K562 (cell line): Measurements from ENCODE around the gene CERS3. TPM values are rescaled to one million over a fixed set of nuclear protein-coding genes. Genes with fewer than 3 reads are reported as not detected.

Source experiments
- HCFC1 ChIP-seq: IDR thresholded peaks from 2 replicates; pipeline ENCODE4 v1.6.1; 2012; ENCODE audit warnings: low read depth, low read length, improper control_type of control experiment
- HDAC1 ChIP-seq, 2 experiments: fragments of 450-650 bp; IDR thresholded peaks; 2 replicates each; pipeline ENCODE4 v1.6.1; 2016 to 2017; ENCODE audit warnings: inconsistent platforms in 1 of 2, mild to moderate bottlenecking in 1 of 2, moderate library complexity in 1 of 2
- NBN ChIP-seq: fragments of 450-650 bp; IDR thresholded peaks from 2 replicates; pipeline ENCODE4 v1.6.1; 2016; ENCODE audit warnings: low read depth, mild to moderate bottlenecking
- POLR2AphosphoS5 ChIP-seq: IDR thresholded peaks from 2 replicates; pipeline ENCODE4 v1.6.1; 2011; ENCODE audit warnings: mild to moderate bottlenecking, low read depth, low read length, moderate library complexity; ENCODE audit not compliant: control insufficient read depth, insufficient read depth
- TFAM ChIP-seq: fragments of 250-450 bp; sonication (Bioruptor Pico); conservative IDR thresholded peaks from 2 replicates; pipeline ENCODE4 v1.5.0; 2021; ENCODE audit warnings: mild to moderate bottlenecking, moderate library complexity
- ZFP91 ChIP-seq: sonication (generic); formaldehyde crosslinking; IDR thresholded peaks from 2 replicates; pipeline ENCODE4 v1.8.0; 2022; ENCODE audit warnings: mild to moderate bottlenecking, missing genetic modification reagents
- ZNF311 ChIP-seq: fragments of 250-450 bp; sonication (Bioruptor Pico); IDR thresholded peaks from 2 replicates; pipeline ENCODE4 v1.4.0; 2020; ENCODE audit warnings: mild to moderate bottlenecking, moderate library complexity
- ZNF699 ChIP-seq: fragments of 250-450 bp; sonication (Bioruptor Pico); IDR thresholded peaks from 2 replicates; pipeline ENCODE4 v1.8.0; 2021; ENCODE audit warnings: mild to moderate bottlenecking, moderate library complexity; ENCODE audit not compliant: insufficient replicate concordance
- polyA plus RNA-seq, 8 experiments: library from polyadenylated mRNA; depleted of rRNA in 4 of 8; stranded (reverse) in 5 of 8; unstranded in 3 of 8; fragments of >200 nt; fragmentation: Nextera tagmentation in 2 of 8; fragmentation: Illumina TruSeq in 1 of 8; extraction: Ambion mirVana in 2 of 8; extraction: Trizol in 1 of 8; gene quantifications; 2 replicates each; pipeline versions ENCODE4 v1.2.1 to v1.2.3, GENCODE V29; 2011 to 2014; ENCODE audit warnings: inconsistent platforms in 1 of 8, missing spikeins in 1 of 8
- total RNA-seq, 7 experiments: library from RNA; depleted of rRNA in 6 of 7; stranded (reverse); fragments of >200 nt in 6 of 7; fragmentation: Illumina TruSeq in 2 of 7; extraction: Trizol in 2 of 7; gene quantifications; 2 replicates each; pipeline versions ENCODE4 v1.2.1 to v1.2.3, GENCODE V29; 2011 to 2021; ENCODE audit warnings: low replicate concordance in 1 of 7
- TF ChIP-seq, protein P1 (sequence below), 2 experiments: fragments of 150-350 bp in 1 of 2; IDR thresholded peaks; 2 replicates each; pipeline ENCODE4 v1.6.1; 2012 to 2016; ENCODE audit warnings: low read depth in 2 of 2, low read length in 2 of 2, mild to moderate bottlenecking in 1 of 2, moderate library complexity in 1 of 2
- TF ChIP-seq, protein P2 (sequence below): sonication (generic); formaldehyde crosslinking; IDR thresholded peaks from 2 replicates; pipeline ENCODE4 v1.8.0; 2022; ENCODE audit warnings: mild to moderate bottlenecking, missing genetic modification reagents
- TF ChIP-seq, protein P3 (sequence below): fragments of 450-650 bp; IDR thresholded peaks from 2 replicates; pipeline ENCODE4 v1.7.1; 2018; ENCODE audit warnings: mild to moderate bottlenecking, low read depth; ENCODE audit not compliant: partially characterized antibody

Gene CERS3
- total and polyA plus RNA-seq, 9 of the 15 experiments (the other 6 are each of a cell fraction or from before 2014, with no cell fraction given) = not detected

- TF ChIP-seq, protein P1, sequence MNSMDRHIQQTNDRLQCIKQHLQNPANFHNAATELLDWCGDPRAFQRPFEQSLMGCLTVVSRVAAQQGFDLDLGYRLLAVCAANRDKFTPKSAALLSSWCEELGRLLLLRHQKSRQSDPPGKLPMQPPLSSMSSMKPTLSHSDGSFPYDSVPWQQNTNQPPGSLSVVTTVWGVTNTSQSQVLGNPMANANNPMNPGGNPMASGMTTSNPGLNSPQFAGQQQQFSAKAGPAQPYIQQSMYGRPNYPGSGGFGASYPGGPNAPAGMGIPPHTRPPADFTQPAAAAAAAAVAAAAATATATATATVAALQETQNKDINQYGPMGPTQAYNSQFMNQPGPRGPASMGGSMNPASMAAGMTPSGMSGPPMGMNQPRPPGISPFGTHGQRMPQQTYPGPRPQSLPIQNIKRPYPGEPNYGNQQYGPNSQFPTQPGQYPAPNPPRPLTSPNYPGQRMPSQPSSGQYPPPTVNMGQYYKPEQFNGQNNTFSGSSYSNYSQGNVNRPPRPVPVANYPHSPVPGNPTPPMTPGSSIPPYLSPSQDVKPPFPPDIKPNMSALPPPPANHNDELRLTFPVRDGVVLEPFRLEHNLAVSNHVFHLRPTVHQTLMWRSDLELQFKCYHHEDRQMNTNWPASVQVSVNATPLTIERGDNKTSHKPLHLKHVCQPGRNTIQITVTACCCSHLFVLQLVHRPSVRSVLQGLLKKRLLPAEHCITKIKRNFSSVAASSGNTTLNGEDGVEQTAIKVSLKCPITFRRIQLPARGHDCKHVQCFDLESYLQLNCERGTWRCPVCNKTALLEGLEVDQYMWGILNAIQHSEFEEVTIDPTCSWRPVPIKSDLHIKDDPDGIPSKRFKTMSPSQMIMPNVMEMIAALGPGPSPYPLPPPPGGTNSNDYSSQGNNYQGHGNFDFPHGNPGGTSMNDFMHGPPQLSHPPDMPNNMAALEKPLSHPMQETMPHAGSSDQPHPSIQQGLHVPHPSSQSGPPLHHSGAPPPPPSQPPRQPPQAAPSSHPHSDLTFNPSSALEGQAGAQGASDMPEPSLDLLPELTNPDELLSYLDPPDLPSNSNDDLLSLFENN (IDR thresholded peaks at IDR 0.05; ENCODE audit: low read depth in 2 of 2, low read length in 2 of 2) = no peak
- TF ChIP-seq ZNF311 (CRISPR knock-in tag) (no peak), HCFC1 (no peak), ZFP91 (CRISPR knock-in tag) (no peak), HDAC1 (IDR thresholded peaks at IDR 0.05) (no peak), TFAM (CRISPR knock-in tag) (no peak), NBN (no peak), ZNF699 (CRISPR knock-in tag) (no peak), POLR2AphosphoS5 (no peak)
- TF ChIP-seq, protein P2, sequence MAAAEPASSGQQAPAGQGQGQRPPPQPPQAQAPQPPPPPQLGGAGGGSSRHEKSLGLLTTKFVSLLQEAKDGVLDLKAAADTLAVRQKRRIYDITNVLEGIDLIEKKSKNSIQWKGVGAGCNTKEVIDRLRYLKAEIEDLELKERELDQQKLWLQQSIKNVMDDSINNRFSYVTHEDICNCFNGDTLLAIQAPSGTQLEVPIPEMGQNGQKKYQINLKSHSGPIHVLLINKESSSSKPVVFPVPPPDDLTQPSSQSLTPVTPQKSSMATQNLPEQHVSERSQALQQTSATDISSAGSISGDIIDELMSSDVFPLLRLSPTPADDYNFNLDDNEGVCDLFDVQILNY (CRISPR knock-in tag) = no peak
- TF ChIP-seq, protein P3, sequence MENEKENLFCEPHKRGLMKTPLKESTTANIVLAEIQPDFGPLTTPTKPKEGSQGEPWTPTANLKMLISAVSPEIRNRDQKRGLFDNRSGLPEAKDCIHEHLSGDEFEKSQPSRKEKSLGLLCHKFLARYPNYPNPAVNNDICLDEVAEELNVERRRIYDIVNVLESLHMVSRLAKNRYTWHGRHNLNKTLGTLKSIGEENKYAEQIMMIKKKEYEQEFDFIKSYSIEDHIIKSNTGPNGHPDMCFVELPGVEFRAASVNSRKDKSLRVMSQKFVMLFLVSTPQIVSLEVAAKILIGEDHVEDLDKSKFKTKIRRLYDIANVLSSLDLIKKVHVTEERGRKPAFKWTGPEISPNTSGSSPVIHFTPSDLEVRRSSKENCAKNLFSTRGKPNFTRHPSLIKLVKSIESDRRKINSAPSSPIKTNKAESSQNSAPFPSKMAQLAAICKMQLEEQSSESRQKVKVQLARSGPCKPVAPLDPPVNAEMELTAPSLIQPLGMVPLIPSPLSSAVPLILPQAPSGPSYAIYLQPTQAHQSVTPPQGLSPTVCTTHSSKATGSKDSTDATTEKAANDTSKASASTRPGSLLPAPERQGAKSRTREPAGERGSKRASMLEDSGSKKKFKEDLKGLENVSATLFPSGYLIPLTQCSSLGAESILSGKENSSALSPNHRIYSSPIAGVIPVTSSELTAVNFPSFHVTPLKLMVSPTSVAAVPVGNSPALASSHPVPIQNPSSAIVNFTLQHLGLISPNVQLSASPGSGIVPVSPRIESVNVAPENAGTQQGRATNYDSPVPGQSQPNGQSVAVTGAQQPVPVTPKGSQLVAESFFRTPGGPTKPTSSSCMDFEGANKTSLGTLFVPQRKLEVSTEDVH = no peak
Observed at GRCh38 chr15:100525436-100525835, 3.3 kb downstream of the CERS3 start (continued).
